GM21515 (cell line): Measurements from ENCODE around the gene DGCR2.
"Not testable (repeated sequence)": the region's sequence is repeated elsewhere in the genome, so short reads cannot be mapped to it uniquely, and the experiment has no call there.

ENCODE experiments used
- ATAC-seq: cut with Tn5 transposase; IDR thresholded peaks from one replicate; pipeline ENCODE4 v1.9.1; 2021; ENCODE audit not compliant: unreplicated experiment

The DGCR2 gene

DNA sequence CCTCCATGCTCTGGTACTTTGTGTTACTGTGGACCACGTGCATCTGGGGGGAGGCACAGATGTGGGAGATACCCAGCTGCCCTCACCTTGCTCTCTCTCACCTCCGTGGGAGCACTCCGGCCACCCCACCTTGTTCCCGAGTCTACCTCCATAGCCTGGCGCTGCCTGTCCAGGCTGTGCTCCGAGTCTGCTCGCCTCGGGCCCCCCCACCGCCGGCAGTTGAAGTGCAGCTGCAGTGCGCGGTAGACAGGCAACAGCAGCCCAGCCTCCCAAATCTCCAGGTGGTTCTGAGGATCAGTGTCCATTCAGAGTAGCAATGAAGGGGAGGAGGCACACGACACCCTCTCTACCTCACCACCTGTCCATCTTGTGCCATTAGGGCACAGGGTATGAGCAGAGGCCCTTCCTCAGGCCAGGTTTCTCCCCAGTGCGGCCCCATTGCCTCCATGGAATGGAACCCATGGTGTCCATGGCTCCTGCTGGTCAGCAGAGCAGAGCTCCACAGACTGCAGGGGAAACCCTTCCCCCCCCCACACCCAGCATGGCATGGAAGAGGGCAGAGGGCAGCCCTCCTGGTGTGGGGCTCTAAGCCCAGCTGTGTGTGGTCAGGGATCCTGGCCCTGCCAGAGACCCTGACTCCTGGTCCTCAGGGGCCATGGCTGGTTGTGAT lies 89.2 kb downstream of the DGCR2 start:
- ATAC-seq, result not testable (repeated sequence)

DNA sequence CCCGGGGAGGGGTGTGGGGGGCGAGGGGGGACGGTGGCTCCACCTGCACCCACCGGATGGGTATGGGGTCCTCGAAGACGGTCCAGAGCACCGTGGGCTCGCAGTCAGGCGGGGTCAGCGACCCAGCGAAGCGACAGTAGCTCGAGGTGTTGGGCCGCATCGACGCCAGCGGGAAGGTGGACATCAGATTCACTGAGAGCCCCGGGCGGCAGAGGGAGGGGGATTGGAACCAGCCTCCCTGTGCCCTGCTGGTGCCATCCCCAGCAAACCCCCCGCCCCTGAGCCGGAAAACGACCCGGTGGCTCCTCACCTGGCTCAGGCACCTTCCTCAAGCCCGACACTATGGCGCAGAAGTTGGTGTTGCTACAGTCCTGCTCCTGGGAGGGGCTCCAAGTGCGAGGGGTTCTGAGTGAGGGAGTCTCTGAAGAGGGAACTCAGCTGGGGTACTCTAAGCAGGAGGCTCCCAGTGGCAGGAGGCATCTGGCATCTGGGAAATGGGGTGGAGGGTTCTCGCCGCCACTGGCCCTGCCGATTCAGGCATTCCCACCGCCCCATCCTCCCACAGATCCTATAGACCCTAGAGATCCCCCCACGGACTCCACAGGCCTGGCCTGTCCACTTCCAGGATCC lies 89.9 kb downstream of the DGCR2 start:
- ATAC-seq, result not testable (repeated sequence)

DNA sequence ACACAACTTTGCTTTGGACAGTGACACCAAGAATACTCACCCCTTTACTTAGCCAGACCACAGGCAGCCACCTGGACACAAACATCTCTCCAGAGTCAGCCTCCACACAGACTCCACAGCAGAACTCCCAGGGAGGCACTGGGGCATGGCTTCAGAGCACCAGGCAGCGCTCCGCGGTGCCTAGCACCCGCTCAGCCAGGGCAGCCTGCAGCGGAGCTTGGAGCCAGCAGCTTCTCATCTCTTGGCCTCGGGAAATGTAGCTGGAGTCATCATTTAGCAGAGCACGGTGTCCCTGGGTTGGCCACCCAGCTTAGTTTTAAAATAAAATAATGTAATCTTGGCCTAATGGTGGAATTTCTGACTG lies 91.3 kb downstream of the DGCR2 start:
- ATAC-seq, result not testable (repeated sequence)

DNA sequence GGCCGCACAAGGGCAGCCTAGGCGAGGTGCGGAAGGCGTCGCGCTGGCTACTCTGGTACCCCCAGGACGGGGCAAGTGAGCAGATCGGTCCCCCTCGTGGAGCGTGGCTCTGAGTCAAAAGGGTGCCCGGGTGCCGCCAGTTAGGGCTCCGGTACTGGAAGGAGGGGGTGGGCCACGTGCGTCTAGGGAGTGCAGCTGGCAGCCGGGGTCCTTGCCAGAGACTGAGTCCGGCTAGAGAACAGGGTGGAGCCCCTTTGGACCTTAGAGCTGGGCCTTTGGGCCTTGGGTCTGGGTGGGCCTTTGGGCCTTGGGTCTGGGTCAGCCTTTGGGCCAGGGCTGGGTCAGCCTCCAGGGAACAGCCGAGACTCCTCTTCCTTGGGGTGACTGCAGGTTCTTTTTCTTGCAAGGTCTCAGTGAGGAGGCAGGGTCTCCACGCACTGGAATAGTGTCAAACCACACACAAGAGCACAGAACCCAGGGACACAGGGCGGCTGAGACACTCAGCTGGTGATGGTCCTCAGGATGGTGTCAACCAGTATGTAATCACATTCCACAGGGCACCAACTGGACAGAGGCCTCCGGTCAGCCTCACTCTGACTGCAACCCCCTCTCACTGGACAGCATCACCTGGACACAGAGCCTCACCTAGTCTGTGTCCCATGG lies 91.9 kb downstream of the DGCR2 start:
- ATAC-seq, result not testable (repeated sequence)

DNA sequence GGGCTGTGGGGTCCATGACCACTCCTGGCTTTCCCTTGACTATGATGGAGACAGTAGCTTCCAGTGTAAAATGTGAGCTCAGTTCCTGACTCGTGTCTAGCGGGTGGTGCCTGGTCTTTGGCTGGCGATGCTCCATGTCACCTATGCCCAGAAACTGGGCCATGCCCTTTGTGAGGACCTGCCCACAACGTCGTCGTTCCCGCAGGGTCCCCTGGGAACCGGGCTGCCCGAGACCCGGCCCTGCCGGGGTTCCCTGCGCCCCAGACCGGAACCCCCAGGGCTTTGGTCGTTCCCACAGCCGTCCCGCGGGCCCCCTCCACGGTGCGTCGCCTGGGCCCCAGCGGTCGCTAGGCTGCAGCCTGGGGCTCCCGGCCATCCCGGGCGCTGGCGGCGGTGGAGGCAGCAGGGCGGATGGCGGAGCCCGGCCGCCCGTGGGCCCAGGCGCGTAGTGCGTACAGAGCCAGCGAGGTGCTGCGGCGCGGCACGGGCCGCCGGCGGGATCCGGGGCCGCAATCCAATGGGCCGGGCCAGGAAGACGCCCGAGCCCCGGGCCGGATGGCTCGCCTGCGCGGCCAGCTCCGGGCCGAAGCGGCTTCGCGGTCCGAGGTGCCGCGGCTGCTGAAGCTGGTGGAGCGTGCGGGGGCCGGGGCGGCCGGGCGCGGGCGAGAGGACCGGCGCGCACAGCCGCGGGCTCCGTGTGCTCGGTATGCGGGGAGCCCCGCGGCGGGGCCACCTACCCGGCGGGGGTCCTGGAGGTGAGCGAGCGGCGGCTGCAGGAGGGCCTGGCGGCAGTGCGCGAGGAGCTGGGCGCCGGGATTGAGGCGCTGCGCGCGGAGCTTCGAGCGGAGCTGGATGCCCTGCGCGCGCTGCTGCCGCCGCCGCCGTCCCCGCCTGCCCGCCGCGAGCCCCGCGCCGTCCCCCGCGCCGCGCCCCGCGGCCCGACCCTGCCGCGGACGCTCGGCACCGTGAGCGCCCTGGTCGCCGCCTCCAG lies 92.8 kb downstream of the DGCR2 start:
- ATAC-seq, result not testable (repeated sequence)

DNA sequence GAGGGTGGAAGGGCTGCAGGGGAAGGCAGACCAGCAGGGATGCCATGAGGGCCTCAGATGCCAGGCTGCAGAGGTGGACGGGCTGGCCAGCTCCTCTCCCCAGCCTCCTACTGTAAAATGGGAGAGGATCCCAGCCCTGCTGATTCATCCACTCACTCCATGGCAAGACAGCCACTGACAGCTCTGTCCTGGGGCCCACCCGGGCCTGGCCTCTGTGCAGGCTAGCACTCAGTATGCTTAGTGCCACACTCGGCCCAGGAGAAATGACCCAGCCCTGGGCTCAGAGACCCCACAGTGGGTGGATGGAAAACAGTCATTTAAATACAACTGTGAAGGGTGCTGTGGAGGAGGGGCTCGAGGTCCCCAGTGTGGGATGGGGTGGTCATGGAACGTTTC lies 94.2 kb downstream of the DGCR2 start:
- not testable (repeated sequence) for ATAC-seq

DNA sequence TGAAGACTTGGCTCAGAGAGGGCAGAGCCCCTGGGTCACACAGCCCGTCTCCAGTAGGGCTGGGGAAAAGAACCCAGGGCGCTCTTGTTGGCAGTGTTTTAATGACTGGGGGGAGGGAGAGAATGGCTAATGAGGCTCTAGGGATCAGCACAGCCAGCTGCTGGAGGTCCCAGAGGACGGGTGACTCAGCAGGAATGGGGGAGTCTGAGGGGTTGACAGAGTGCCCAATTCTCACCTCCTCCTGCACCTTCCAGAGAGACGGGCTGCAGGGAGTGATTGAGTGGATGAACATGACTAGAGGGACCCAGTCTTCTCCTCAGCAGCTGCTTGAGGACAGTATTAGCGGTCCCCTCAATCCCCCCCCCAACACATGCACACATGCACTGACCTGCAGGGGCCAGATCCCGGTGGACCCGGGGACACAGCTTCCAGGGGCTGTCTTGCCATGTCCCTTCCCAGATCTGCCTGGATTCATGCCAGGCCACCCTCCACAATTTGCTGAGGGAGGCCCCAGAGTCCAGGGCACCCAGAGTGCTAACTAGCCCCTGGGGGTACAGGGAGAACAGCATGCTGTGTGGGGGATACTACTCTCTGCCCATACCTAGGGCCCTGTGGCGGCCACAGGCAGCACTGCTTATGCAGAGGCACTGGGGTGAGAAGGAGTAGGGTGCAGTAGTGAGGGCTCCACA lies 94.7 kb downstream of the DGCR2 start:
- not testable (repeated sequence) for ATAC-seq

DNA sequence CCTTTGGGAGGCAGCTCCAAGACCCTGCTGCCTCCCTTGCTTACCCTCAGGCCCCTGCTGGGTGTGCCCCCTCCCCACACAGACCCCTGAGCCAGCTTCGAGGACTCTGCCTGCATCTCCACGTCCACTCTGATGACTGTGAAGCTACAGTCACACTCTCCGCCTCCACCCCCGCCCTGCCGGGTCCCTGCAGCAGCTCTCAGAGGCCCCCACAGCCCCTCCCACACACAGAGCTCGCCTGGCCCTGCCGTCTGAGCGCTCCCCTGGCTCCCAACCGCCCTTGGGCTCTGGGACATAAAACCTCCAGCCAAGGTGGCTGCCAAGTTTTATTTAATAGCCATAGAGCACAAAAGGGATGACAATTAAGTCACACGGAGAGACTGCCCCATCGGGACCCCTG lies 96.1 kb downstream of the DGCR2 start:
- ATAC-seq, result not testable (repeated sequence)

DNA sequence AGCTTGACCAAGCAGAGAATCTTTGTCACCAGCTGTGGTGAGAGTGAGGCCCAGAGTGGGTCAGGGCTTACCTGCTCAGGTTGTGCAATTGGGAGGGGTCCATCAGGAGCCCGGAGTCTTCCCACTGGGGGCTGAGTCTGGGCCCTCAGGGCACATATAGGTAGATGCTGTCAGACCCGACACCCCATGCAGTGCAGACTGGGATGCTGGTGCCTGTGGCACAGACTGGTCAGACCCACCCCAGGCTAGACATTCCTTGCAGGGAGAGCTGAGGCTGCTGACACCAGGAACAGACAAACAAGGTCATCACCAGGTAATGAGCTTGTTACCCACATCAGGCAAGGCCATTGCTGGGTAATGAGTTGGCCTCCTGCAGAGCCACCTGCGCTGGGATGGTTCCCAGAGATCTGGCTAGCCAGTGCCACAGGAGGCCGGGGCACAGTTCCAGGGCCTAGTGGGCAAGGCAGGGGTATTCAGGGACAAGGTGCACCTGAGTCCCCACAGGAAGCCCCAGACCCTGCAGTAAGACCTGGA lies 97.2 kb downstream of the DGCR2 start:
- ATAC-seq, result not testable (repeated sequence)

DNA sequence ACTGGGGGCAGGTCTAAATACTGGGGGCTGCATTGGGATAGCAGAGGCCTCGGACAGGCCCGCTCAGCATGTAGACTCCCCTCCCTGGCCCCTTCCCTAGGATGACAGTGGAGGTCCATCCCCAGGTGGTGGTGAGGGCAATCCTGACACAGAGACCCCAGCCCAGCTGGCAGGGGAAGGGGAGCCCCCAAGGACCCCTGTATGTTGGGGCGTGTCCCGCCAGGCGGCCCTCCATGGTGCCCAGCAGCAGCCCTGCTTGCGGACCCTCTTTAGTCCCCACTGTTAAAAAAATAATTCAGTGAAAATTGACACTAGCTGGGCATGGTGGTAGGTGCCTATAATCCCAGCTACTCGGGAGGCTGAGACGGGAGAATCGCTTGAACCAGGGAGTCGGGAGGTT lies 98.3 kb downstream of the DGCR2 start:
- not testable (repeated sequence) for ATAC-seq

DNA sequence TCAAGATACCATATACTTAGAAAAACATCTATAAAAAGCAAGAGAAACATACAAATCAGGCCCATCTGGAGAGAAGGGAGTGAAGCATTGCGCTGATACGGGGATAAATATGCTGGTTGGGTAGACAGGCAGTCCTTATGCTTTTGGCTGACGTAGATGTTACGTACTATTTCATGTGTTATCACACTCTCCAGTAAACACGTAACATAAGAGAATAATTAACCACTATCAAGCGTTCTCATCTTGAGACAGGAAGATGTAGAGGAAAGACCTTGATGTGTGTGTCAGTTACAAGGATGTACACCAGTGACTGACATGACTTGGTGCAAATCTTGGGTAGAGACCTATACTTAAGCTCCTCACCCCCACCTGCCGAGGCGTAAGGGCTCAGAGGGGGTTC lies 99.5 kb downstream of the DGCR2 start:
- no peak for ATAC-seq

DNA sequence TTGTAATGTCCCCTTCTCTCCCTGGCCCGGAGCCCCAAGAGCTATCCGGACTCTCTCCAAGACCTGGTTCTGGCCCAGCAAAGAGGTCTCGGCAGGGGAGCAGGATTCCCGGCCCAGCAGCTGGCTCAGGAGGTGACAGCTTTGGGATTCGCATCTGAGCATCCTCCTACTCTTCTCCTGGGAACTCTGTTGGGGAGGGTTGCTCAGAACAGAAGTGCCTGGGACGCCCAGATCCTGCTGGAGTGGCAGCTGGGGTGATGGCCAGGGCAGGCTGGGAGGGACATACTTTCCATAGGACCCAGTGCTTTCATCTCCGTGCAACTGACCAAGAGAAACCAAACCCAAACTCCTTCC lies 102.6 kb downstream of the DGCR2 start:
- no peak for ATAC-seq

DNA sequence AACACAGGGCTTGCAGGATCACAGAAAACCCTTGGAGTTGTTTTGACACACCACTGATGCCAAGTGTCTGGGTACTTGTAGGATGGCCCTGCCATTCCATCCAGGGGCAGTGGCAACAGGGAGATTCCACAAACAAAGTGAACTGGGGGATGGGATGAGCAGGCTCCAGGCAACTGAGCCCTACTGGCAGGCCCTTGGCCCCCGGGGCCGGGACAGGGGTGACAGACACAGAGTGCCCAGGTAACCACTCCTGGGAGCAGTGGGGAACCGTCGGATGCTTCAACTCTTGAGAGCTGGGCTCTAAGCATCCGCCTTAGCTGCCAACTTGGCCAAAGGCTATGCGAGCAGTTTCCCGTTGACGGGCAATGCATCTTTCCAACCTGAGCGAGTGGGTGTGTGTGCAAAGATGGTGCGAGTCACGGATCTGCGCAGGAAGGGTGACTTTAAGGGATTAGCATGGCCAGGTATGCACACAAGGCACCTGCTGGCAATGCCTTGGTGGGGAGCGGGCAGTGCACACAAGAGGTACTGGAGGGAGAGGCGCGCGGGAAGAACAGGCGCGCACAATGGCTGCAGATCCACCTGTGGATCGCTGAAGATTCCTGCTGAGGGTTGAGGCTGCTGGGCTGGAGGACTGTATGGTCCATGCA lies 103.1 kb downstream of the DGCR2 start:
- ATAC-seq, result no peak

DNA sequence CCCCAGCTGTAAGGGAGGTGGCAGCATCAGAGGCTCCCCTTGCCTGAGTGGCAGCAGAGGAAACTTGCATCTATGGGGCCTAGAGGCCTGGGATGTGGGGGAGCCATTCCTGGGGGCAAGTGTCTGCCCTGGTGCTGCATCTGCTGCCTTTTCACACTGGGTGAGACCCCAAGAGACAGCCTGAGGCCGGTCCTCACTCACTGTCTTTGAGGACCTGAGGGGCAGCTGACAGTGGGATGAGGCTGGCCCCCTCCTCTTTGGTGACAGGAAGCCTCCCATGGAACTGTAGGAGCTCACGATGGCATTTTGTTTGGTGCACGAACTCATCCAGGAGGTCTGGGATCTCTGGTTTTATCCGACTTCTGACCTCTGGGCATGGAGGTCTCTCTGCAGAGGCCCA lies 104.0 kb downstream of the DGCR2 start:
- ATAC-seq, result no peak

DNA sequence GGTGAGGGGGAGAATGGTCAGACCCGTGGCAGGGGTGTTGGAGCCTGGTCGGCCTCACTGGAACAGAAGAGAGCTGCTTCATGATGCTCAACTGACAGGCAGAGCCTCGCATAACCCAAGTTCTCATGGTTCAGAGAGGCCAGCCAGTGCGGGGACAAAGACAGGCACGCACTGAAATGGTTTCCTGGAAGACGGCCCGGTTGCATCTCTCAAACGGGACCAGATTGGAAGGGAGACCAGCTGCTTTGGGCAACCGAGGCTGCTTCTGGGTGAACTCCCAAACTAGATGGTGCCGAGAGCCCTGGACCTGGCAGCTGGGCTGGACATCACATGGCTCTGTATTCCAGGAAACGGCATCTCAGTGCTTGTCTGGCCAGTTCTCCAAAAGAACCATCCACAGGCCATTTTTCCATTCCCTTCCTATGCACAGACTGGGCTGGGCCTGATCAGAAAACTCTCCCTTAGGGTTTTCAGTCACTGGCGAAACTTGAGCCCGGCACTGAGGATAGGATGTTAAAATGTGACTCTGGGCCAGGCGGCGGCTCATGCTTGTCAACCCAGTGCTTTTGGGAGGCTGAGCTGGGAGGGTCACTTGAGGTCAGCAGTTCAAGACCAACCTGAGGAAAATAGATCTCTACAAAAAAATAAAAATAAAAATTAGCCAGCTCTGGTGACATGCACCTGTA lies 106.0 kb downstream of the DGCR2 start:
- no peak for ATAC-seq

DNA sequence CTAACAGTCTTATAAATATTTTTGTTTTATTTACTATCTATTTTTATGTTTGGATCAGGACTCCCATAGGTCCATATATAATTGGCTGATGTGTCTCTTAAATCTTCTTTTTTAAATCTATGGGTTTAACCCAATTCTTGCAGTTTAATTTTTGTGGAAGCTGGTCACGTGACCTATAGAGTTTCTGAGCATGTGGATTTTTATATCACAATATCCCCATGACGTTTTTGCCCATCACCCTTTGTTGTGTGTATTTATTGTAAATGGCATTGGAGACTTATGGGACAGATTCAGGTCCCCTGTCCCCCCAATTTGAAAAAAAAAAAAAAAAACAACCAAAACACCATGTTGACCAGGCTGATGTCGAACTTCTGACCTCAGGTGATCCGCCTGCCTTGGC lies 107.3 kb downstream of the DGCR2 start:
- ATAC-seq, result no peak

DNA sequence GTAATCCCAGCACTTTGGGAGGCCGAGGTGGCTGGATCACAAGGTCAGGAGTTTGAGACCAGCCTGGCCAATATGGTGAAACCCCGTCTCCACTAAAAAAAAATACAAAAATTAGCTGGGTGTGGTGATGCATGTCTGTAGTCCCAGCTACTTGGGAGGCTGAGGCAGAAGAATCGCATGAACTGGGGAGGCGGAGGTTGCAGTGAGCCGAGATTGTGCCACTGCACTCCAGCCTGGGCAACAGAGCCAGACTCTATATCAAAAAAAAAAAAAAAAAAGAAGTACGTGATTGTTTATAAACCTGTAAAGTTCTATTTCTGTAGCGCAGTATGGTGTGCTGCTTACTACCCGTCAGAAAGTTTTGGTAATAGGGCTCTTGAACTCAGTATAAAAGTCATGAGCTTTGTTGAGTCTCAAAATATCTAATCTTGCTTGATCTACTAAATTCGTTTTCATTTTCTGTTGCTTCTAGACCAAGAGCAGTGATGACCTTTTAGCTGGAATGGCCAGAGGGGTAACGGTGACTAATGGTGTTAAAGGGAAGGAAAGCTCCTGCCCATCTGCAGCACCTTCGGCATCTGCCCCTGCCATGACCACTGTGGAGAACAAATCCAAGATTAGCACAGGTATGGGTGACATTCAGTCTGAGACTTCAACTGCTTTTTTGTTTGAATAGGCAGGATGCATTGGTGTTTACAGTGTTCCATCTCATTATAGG lies 108.2 kb downstream of the DGCR2 start:
- ATAC-seq, result not testable (repeated sequence)

DNA sequence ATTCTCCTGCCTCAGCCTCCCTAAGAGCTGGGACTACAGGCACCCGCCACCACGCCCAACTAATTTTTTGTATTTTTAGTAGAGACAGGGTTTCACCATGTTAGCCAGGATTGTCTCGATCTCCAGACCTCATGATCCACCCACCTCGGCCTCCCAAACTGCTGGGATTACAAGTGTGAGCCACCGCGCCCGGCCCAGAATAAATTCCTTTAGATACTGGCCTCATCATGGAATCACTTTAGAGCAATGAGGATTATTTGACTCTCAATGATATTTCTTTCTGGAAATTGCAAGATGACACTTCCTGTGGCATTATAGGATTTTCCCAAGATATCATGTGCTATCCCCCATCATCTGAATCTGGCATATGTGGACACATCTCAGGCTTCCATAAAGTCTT lies 108.8 kb downstream of the DGCR2 start:
- not testable (repeated sequence) for ATAC-seq
